ENCODE data around the gene LTBP2.

DNA sequence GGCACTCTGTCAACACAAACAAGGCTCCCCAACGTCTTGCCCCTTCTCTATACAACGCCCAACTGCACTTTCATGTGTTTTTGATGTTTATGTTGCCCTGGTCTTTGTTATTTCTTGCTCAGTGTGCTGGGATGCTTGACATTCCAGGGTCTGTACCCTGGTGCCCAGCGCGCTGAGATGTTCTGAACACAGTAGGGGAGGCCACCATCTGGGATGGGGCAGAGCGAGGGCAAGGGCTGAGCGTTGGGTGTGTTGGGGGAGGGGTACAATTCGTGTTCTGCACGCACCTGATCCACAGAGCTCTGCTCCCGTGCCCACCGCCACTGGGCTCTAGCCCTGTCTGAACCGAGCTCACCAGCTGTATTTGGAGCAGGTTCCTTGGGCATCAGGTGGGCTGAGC lies 65.6 kb downstream of the LTBP2 start:
- TF ChIP-seq POLR2A (IDR thresholded peaks at IDR 0.05; ENCODE audit: low read depth, low read length) (no peak), TAF1 (IDR thresholded peaks at IDR 0.05; ENCODE audit: borderline replicate concordance, low read depth, low read length) (no peak), POLR2AphosphoS5 (IDR thresholded peaks at IDR 0.05; ENCODE audit: low read depth, low read length) (no peak)

Measured in GM12892 (cell line).